Adrenal gland (tissue), 5 donors: ENCODE measurements around the gene LRRC1.

Experiments
- POLR2A ChIP-seq, 2 donors: fragments of 450-650 bp; IDR thresholded peaks; one replicate each; pipeline ENCODE4 v1.6.1; 2017; ENCODE audit warnings: antibody characterized with exemption in 2 of 2, mild to moderate bottlenecking in 2 of 2, moderate library complexity in 1 of 2
- TF ChIP-seq, protein P1 (sequence below), 6 experiments: fragments of 450-650 bp in 4 of 6; fragments of 200-600 bp in 2 of 6; sonication (generic) in 1 of 6; IDR thresholded peaks; 1 replicate in 5 of 6; 2 replicates in 1 of 6; pipeline versions ENCODE4 v1.5.1 to v1.8.0; 2016 to 2021; ENCODE audit warnings: antibody characterized with exemption in 6 of 6, mild to moderate bottlenecking in 2 of 6, moderate library complexity in 1 of 6
- donor health status: DM: no; HTN: no; CAD: no.

DNA sequence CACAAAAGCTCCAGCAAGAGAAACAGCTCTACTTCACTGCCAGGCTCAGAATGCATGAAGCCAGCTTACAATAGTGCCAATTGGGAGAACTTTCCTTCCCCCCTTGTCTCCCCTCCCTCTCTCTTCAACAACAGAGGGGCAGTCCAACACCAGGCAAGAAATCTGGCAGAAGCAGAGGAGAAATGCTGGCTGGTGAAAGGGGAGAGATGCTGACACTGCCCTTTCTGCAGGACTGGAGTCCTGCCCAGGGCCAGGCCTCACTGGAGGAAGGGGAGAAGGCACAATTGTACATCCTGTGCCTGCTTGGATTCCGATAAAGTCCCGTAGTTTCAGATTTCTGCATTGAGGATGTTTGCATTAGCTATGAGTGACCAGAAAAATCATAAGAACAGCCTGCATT, 148.6 kb downstream of the LRRC1 start:
- TF ChIP-seq, protein P1, sequence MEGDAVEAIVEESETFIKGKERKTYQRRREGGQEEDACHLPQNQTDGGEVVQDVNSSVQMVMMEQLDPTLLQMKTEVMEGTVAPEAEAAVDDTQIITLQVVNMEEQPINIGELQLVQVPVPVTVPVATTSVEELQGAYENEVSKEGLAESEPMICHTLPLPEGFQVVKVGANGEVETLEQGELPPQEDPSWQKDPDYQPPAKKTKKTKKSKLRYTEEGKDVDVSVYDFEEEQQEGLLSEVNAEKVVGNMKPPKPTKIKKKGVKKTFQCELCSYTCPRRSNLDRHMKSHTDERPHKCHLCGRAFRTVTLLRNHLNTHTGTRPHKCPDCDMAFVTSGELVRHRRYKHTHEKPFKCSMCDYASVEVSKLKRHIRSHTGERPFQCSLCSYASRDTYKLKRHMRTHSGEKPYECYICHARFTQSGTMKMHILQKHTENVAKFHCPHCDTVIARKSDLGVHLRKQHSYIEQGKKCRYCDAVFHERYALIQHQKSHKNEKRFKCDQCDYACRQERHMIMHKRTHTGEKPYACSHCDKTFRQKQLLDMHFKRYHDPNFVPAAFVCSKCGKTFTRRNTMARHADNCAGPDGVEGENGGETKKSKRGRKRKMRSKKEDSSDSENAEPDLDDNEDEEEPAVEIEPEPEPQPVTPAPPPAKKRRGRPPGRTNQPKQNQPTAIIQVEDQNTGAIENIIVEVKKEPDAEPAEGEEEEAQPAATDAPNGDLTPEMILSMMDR (IDR thresholded peaks at IDR 0.05): no peak
- TF ChIP-seq POLR2A (IDR thresholded peaks at IDR 0.05): no peak
